Measurements from ENCODE around the gene GCK.

The GCK gene

DNA sequence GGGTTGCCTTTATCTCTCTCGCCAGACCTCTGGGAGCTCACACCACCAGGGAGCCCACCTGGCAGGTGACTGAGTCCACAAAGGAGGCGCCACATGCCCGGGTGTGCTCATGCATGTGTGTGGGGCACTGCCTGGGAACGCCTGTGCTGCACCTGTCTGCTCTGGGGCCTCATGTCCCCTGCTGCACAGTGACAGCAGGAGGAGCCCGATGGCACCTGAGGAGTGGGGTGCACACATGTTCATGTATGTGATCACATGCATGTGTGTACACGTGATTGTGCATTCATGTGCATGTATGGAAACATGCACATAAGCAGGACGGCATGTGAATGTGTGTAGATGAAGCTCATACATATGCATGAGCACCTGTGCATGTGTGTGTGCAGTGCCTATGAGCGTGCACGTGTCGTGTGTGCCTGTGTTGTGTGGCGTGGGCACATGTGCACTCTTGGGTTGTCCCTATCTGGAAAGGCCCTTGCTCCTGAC, 33.6 kb upstream of the GCK start:
- DNase-seq (ENCODE audit: low read depth), result no peak
- H3K4me3 ChIP-seq (ENCODE audit: low read depth, low read length), result no peak overlapping the region
- TF ChIP-seq, protein P1, sequence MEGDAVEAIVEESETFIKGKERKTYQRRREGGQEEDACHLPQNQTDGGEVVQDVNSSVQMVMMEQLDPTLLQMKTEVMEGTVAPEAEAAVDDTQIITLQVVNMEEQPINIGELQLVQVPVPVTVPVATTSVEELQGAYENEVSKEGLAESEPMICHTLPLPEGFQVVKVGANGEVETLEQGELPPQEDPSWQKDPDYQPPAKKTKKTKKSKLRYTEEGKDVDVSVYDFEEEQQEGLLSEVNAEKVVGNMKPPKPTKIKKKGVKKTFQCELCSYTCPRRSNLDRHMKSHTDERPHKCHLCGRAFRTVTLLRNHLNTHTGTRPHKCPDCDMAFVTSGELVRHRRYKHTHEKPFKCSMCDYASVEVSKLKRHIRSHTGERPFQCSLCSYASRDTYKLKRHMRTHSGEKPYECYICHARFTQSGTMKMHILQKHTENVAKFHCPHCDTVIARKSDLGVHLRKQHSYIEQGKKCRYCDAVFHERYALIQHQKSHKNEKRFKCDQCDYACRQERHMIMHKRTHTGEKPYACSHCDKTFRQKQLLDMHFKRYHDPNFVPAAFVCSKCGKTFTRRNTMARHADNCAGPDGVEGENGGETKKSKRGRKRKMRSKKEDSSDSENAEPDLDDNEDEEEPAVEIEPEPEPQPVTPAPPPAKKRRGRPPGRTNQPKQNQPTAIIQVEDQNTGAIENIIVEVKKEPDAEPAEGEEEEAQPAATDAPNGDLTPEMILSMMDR (IDR thresholded peaks at IDR 0.05; ENCODE audit: low read depth, low read length, missing control alignments), result no peak

DNA sequence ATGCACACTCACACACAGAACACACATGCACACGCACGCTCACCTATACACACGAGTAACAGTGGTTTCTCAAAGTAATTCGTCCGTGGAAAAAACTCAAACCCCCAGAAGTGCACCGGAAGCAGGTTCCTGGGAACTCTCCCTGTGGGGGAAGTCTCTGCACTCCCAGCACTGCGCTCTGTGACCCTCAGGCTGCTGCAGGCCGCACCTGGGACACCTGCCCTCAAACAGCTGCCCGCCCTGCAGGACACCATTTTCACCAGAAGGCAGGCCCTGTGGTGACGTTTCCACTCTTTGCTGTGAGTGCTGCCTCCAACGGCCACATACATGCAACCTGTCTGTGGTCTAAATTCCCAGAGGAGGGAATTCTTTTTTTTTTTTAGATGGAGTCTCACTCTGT, 32.8 kb upstream of the GCK start:
- TF ChIP-seq, protein P1 (IDR thresholded peaks at IDR 0.05; ENCODE audit: low read depth, low read length, missing control alignments), result no peak
- no peak overlapping the region for H3K4me3 ChIP-seq (ENCODE audit: low read depth, low read length)
- DNase-seq (ENCODE audit: low read depth), result no peak

DNA sequence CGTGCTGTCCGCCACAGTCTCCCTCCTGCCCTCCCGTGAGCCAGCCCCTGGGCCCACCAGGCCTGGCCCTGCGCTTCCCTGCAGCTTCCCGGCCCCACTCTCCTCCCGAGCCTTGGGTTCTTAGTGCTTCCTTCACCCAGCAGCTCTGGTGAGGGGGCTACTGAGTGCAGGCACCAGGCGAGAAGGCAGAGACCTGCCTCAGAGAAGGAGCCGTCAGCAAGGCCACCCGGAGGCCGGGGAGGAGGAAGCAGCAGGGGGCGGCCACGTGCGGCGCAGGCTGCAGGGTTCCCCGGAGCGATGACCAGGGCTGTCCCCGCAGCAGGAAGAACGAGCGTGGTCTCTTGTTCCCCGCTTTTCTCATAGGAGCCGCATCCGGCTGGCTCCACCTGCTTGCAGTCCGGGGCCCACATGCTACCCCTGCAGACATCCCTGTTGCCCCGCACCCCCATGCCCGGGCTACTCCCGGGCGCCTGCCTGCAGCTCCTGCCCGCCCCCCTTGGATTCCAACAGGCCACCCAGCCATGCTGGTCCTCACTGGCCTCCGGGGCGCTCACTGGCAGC, 32.1 kb upstream of the GCK start:
- no peak overlapping the region for H3K4me3 ChIP-seq (ENCODE audit: low read depth, low read length)
- TF ChIP-seq, protein P1 (IDR thresholded peaks at IDR 0.05; ENCODE audit: low read depth, low read length, missing control alignments), result no peak
- no peak for DNase-seq (ENCODE audit: low read depth)

DNA sequence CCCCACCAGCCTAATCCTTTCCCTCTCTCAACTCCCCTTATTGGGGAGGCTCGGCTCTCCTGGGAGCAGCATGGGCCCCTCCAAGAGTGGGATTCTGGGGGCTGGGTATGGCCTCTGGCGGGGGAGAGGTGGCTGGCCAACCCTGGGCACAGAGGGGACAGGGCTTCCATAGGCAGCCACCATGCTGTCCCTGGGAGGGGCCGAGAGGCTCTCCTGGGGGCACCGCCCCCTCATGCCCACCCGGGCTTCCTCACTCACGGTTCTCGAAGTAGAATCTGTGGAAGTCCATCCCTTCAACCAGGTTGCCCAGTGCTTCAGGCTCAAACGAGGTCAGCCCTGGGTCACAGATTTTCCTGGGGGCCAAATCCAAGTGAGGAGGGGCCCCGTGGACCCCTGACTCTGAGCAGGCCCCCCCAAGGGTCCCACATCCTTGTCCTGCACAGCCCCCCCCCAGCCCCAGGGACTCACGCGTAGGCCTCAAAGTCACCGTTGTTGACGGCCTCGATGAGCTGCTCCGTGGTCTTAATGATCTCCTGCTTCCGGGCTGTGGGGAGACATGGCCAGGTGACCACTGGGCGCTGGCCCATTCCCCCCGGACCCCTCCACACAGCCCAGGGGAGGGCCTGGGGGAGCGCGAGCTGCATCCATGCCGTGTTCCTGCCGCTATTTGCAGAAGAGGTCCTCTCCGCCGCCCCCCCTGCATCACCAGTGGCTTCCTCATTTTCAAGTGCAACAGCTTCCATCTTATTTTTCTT, 31.3 kb upstream of the GCK start:
- TF ChIP-seq, protein P1 (IDR thresholded peaks at IDR 0.05; ENCODE audit: low read depth, low read length, missing control alignments), result no peak
- DNase-seq (ENCODE audit: low read depth), result no peak
- H3K4me3 ChIP-seq (ENCODE audit: low read depth, low read length), result no peak overlapping the region

DNA sequence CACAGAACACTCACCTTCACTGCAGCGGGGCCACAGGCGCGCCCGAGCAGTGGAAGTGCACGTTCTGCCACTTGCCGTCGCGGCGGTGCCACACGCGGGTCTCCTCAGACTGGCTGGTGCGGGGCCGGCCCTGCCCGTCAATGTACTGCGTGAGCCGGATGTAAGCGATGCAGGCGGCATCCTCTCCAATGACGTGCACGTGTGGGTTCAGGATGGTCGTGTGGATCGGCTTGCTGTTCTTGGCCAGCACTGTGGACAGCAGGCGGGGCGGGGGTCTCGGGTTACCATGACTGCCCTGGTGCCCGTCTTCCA, 30.8 kb upstream of the GCK start:
- no peak overlapping the region for H3K4me3 ChIP-seq (ENCODE audit: low read depth, low read length)
- TF ChIP-seq, protein P1 (IDR thresholded peaks at IDR 0.05; ENCODE audit: low read depth, low read length, missing control alignments), result no peak
- DNase-seq (ENCODE audit: low read depth), result no peak

DNA sequence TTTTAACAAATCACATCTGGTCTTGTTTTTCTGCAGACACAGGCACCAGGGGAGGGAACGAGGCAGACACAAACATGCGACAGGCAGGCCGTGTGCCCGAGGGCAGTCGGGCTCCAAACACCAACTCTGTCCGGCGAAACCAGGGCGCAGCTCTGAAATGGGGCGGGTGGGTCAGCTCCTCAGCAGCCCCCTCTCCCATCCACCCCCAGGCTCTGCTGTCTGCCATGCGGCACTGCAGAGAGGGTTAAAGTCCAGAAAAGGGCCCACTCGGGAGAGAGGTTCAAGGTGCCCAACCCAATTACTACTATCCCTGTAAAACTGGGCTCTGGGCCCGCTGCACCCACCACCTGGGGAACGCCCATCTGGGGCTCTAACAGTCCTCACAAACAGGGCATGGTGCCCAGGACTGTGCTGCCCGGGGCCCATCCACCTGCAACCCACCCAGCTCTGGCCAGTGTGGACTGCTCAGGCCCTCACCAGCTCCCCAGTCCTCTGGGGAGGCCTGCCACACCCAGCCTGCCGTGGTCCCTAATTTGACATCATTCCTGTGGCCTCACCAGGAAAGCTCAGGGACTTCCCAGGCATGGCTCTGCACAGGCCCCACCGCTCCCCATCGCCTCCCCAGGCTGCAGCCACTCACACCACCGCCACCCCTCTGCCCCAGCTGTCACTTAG, 30.3 kb upstream of the GCK start:
- DNase-seq (ENCODE audit: low read depth), result no peak
- TF ChIP-seq, protein P1 (IDR thresholded peaks at IDR 0.05; ENCODE audit: low read depth, low read length, missing control alignments), result no peak
- H3K4me3 ChIP-seq (ENCODE audit: low read depth, low read length), result no peak overlapping the region

Measured in GM12864 (cell line).